CD4-positive, CD25-positive, alpha-beta regulatory T cell (primary cell): ENCODE data around the gene MRPS11. TPM values are rescaled to one million over a fixed set of nuclear protein-coding genes. Genes with fewer than 3 reads are reported as not detected.
"Not testable (repeated sequence)": the region's sequence is repeated elsewhere in the genome, so short reads cannot be mapped to it uniquely, and the experiment has no call there.

Source experiments
- ATAC-seq, 2 donors: fragments of 150-1000 bp; cut with Tn5 transposase; one replicate each; pipeline ENCODE4 v1.10.0; 2021; ENCODE audit warnings: low read depth in 2 of 2, moderate number of reproducible peaks in 2 of 2, moderate library complexity in 1 of 2
- DNase-seq, 3 donors: peaks; one replicate each; pipeline versions ENCODE4 v3.0.0 to v3.0.0-alpha.2; 2012 to 2022; ENCODE audit warnings: mixed read lengths in 1 of 3
- H3K27ac ChIP-seq: one replicate; pipeline ENCODE4 v1.7.0; 2013; ENCODE audit warnings: mild to moderate bottlenecking, low read length; ENCODE audit not compliant: insufficient read depth, poor library complexity, severe bottlenecking
- H3K27me3 ChIP-seq: one replicate; pipeline ENCODE4 v1.7.0; 2013; ENCODE audit warnings: low read length; ENCODE audit not compliant: control insufficient read depth, insufficient read depth
- H3K36me3 ChIP-seq: one replicate; pipeline ENCODE4 v1.7.0; 2013; ENCODE audit warnings: mild to moderate bottlenecking, low read length, moderate library complexity; ENCODE audit not compliant: control insufficient read depth, insufficient read depth
- H3K4me1 ChIP-seq: 2 replicates; pipeline ENCODE4 v1.7.0; 2013; ENCODE audit warnings: mild to moderate bottlenecking, low read length; ENCODE audit not compliant: insufficient read depth, control insufficient read depth, poor library complexity, severe bottlenecking
- H3K4me3 ChIP-seq: one replicate; pipeline ENCODE4 v1.7.0; 2013; ENCODE audit warnings: low read depth, mild to moderate bottlenecking, low read length, moderate library complexity
- H3K9me3 ChIP-seq, 2 experiments: 1 replicate in 1 of 2; 2 replicates in 1 of 2; pipeline ENCODE4 v1.7.0; 2013; ENCODE audit warnings: low read length in 2 of 2, mild to moderate bottlenecking in 1 of 2, moderate library complexity in 1 of 2; ENCODE audit not compliant: control insufficient read depth in 2 of 2
- H3K27ac Mint-ChIP-seq, 3 donors: one replicate each; pipeline ENCODE4 v1.8.0; 2020 to 2022; ENCODE audit warnings: mild to moderate bottlenecking in 3 of 3, mixed read lengths in 3 of 3, moderate library complexity in 2 of 3
- H3K27me3 Mint-ChIP-seq: one replicate; pipeline ENCODE4 v1.8.0; 2022; ENCODE audit warnings: mild to moderate bottlenecking, mixed read lengths
- H3K36me3 Mint-ChIP-seq: one replicate; pipeline ENCODE4 v1.8.0; 2020; ENCODE audit warnings: mixed read lengths
- H3K4me1 Mint-ChIP-seq, 4 donors: one replicate each; pipeline ENCODE4 v1.8.0; 2020 to 2022; ENCODE audit warnings: mixed read lengths in 4 of 4, mild to moderate bottlenecking in 1 of 4
- H3K4me3 Mint-ChIP-seq, 4 donors: one replicate each; pipeline ENCODE4 v1.8.0; 2020 to 2022; ENCODE audit warnings: mild to moderate bottlenecking in 4 of 4, mixed read lengths in 4 of 4, moderate library complexity in 3 of 4
- H3K9me3 Mint-ChIP-seq, 7 donors: one replicate each; pipeline ENCODE4 v1.8.0; 2020 to 2022; ENCODE audit warnings: mixed read lengths in 7 of 7, mild to moderate bottlenecking in 3 of 7, moderate library complexity in 2 of 7
- polyA plus RNA-seq, 4 donors: library from polyadenylated mRNA; unstranded; fragments of 300-500 nt; fragmentation: Illumina TruSeq; gene quantifications; one replicate each; pipeline ENCODE4 v1.2.3, GENCODE V29; 2021
- total RNA-seq: library from RNA; stranded (reverse); gene quantifications from one replicate; pipeline ENCODE4 v1.2.3, GENCODE V29; 2022

MRPS11 gene
- total and polyA plus RNA-seq, 5 donors from 2014 or later, result 21.8 to 64.2 (median 58.1) TPM

- Mint-ChIP-seq H3K4me1 (no peaks in the 10 kb centered on the region), H3K4me3 (no peak overlapping the region), H3K9me3 (no peaks in the 10 kb centered on the region), H3K27ac (no peak overlapping the region), H3K27me3 (peaks cover 34% of the 10 kb centered on the region), H3K36me3 (no peaks in the 10 kb centered on the region)
- Histone ChIP-seq H3K4me1 (no peaks in the 10 kb centered on the region), H3K9me3 (no peaks in the 10 kb centered on the region), H3K4me3 (no peak overlapping the region), H3K36me3 (no peaks in the 10 kb centered on the region), H3K27ac (no peak overlapping the region), H3K27me3 (peaks cover 8% of the 10 kb centered on the region)
- ATAC-seq (no peak), DNase-seq (no peak)
Observed at GRCh38 chr15:88431441-88431840, 36.1 kb upstream of the MRPS11 start.

- H3K36me3 ChIP-seq, result no peaks in the 10 kb centered on the region
- Mint-ChIP-seq H3K36me3 (no peaks in the 10 kb centered on the region), H3K9me3 (no peaks in the 10 kb centered on the region), H3K27me3 (peaks cover 30% of the 10 kb centered on the region), H3K27ac (no peak overlapping the region), H3K4me1 (no peaks in the 10 kb centered on the region), H3K4me3 (no peak overlapping the region)
- no peak overlapping the region for H3K4me3 ChIP-seq
- peaks cover 4% of the 10 kb centered on the region for H3K27me3 ChIP-seq
- H3K9me3 ChIP-seq, result no peaks in the 10 kb centered on the region
- no peak overlapping the region for H3K27ac ChIP-seq
- DNase-seq, result no peak
- no peak for ATAC-seq
- no peaks in the 10 kb centered on the region for H3K4me1 ChIP-seq
Observed at GRCh38 chr15:88433046-88433685, 34.3 kb upstream of the MRPS11 start.

GRCh38 chr15:88434106-88434505 lies 33.4 kb upstream of the MRPS11 start:
- not testable (repeated sequence) for H3K9me3 Mint-ChIP-seq, H3K4me1 Mint-ChIP-seq, H3K9me3 ChIP-seq, H3K27ac ChIP-seq, H3K27ac Mint-ChIP-seq, H3K4me3 ChIP-seq, H3K27me3 ChIP-seq, DNase-seq, ATAC-seq, H3K36me3 ChIP-seq, H3K4me3 Mint-ChIP-seq, H3K4me1 ChIP-seq, H3K36me3 Mint-ChIP-seq
- H3K27me3 Mint-ChIP-seq, result peaks cover 25% of the 10 kb centered on the region

GRCh38 chr15:88438181-88438580 lies 29.3 kb upstream of the MRPS11 start:
- H3K27ac Mint-ChIP-seq, result no peak overlapping the region
- H3K4me3 ChIP-seq, result no peak overlapping the region
- H3K9me3 ChIP-seq, result peaks cover 0 to 2% of the 10 kb centered on the region in 2 experiments
- no peaks in the 10 kb centered on the region for H3K4me1 ChIP-seq
- H3K27ac ChIP-seq, result no peak overlapping the region
- no peak for ATAC-seq
- peaks cover 5% of the 10 kb centered on the region for H3K27me3 ChIP-seq
- H3K9me3 Mint-ChIP-seq, result peaks cover 0 to 6% (median under 1%) of the 10 kb centered on the region in 7 donors
- H3K36me3 ChIP-seq, result no peaks in the 10 kb centered on the region
- DNase-seq, result no peak
- H3K4me1 Mint-ChIP-seq, result no peaks in the 10 kb centered on the region
- H3K4me3 Mint-ChIP-seq, result no peak overlapping the region
- peaks cover 16% of the 10 kb centered on the region for H3K27me3 Mint-ChIP-seq
- H3K36me3 Mint-ChIP-seq, result no peaks in the 10 kb centered on the region

GRCh38 chr15:88440021-88440420 lies 27.5 kb upstream of the MRPS11 start:
- H3K9me3 ChIP-seq, result peaks cover 5 to 9% of the 10 kb centered on the region in 2 experiments
- Mint-ChIP-seq H3K27me3 (peaks cover 19% of the 10 kb centered on the region), H3K27ac (no peak overlapping the region), H3K4me1 (no peaks in the 10 kb centered on the region), H3K36me3 (no peaks in the 10 kb centered on the region), H3K9me3 (peaks cover 0 to 23% (median 3%) of the 10 kb centered on the region in 7 donors), H3K4me3 (no peak overlapping the region)
- no peak overlapping the region for H3K27ac ChIP-seq
- H3K4me3 ChIP-seq, result no peak overlapping the region
- peaks cover 10% of the 10 kb centered on the region for H3K27me3 ChIP-seq
- DNase-seq, result no peak
- H3K36me3 ChIP-seq, result no peaks in the 10 kb centered on the region
- no peak for ATAC-seq
- no peaks in the 10 kb centered on the region for H3K4me1 ChIP-seq

GRCh38 chr15:88441076-88441730 lies 26.3 kb upstream of the MRPS11 start:
- peaks cover 5 to 9% of the 10 kb centered on the region in 2 experiments for H3K9me3 ChIP-seq
- Mint-ChIP-seq H3K27me3 (peaks cover 18% of the 10 kb centered on the region), H3K27ac (no peak overlapping the region), H3K4me3 (no peak overlapping the region), H3K9me3 (peaks cover 0 to 26% (median 4%) of the 10 kb centered on the region in 7 donors), H3K36me3 (no peaks in the 10 kb centered on the region), H3K4me1 (no peaks in the 10 kb centered on the region)
- ATAC-seq (no peak), DNase-seq (no peak)
- peaks cover 10% of the 10 kb centered on the region for H3K27me3 ChIP-seq
- no peak overlapping the region for H3K4me3 ChIP-seq
- H3K4me1 ChIP-seq, result no peaks in the 10 kb centered on the region
- H3K36me3 ChIP-seq, result no peaks in the 10 kb centered on the region
- H3K27ac ChIP-seq, result no peak overlapping the region

- Histone ChIP-seq H3K9me3 (peaks cover 5 to 9% of the 10 kb centered on the region in 2 experiments), H3K36me3 (no peaks in the 10 kb centered on the region), H3K4me3 (no peak overlapping the region), H3K27me3 (peaks cover 10% of the 10 kb centered on the region), H3K4me1 (no peaks in the 10 kb centered on the region), H3K27ac (no peak overlapping the region)
- Mint-ChIP-seq H3K4me3 (no peak overlapping the region), H3K36me3 (no peaks in the 10 kb centered on the region), H3K27ac (no peak overlapping the region), H3K27me3 (peaks cover 23% of the 10 kb centered on the region), H3K4me1 (peaks cover 0 to 6% (median 4%) of the 10 kb centered on the region in 4 donors), H3K9me3 (peaks cover 0 to 26% (median 9%) of the 10 kb centered on the region in 7 donors)
- no peak for ATAC-seq
- DNase-seq, result no peak
Observed at GRCh38 chr15:88447206-88447605, 20.3 kb upstream of the MRPS11 start.

- DNase-seq, result no peak
- Mint-ChIP-seq H3K9me3 (peaks cover 0 to 25% (median 9%) of the 10 kb centered on the region in 7 donors), H3K27ac (no peak overlapping the region), H3K36me3 (no peaks in the 10 kb centered on the region), H3K27me3 (peaks cover 22% of the 10 kb centered on the region), H3K4me3 (no peak overlapping the region), H3K4me1 (peaks cover 0 to 6% (median 5%) of the 10 kb centered on the region in 4 donors)
- H3K4me1 ChIP-seq, result no peaks in the 10 kb centered on the region
- H3K4me3 ChIP-seq, result no peak overlapping the region
- peaks cover 5 to 9% of the 10 kb centered on the region in 2 experiments for H3K9me3 ChIP-seq
- H3K36me3 ChIP-seq, result no peaks in the 10 kb centered on the region
- H3K27me3 ChIP-seq, result peaks cover 6% of the 10 kb centered on the region
- no peak for ATAC-seq
- H3K27ac ChIP-seq, result no peak overlapping the region
Observed at GRCh38 chr15:88447741-88448140, 19.8 kb upstream of the MRPS11 start.
